Tibial nerve (tissue), 4 donors: ENCODE data around the gene SH2B3. TPM values are rescaled to one million over a fixed set of nuclear protein-coding genes. Genes with fewer than 3 reads are reported as not detected.

Experiments
- DNase-seq, 2 donors: peaks; one replicate each; pipeline ENCODE4 v3.0.0-alpha.2; 2019; ENCODE audit warnings: low spot score in 2 of 2
- H3K27ac ChIP-seq, 4 donors: fragments of 200-600 bp; sonication (generic) in 3 of 4; one replicate each; pipeline ENCODE4 v1.5.1; 2017 to 2019; ENCODE audit warnings: mild to moderate bottlenecking in 1 of 4
- H3K27me3 ChIP-seq, 2 donors: fragments of 200-600 bp; sonication (generic) in 1 of 2; one replicate each; pipeline versions ENCODE4 v1.5.1 to v1.6.0; 2017 to 2019
- H3K36me3 ChIP-seq, 3 donors: fragments of 200-600 bp; sonication (generic); one replicate each; pipeline ENCODE4 v1.5.1; 2018 to 2019
- H3K4me1 ChIP-seq, 4 donors: fragments of 200-600 bp; sonication (generic) in 3 of 4; one replicate each; pipeline ENCODE4 v1.5.1; 2017 to 2019
- H3K4me3 ChIP-seq, 4 donors: fragments of 200-600 bp; sonication (generic) in 3 of 4; one replicate each; pipeline ENCODE4 v1.5.1; 2017 to 2019; ENCODE audit warnings: mild to moderate bottlenecking in 1 of 4, moderate library complexity in 1 of 4
- H3K9me3 ChIP-seq, 4 donors: fragments of 200-600 bp; sonication (generic) in 3 of 4; one replicate each; pipeline ENCODE4 v1.5.1; 2017 to 2019
- EP300 ChIP-seq, 2 donors: sonication (generic); formaldehyde crosslinking; IDR thresholded peaks; one replicate each; pipeline ENCODE4 v1.6.1; 2017; ENCODE audit warnings: antibody characterized with exemption in 2 of 2, mild to moderate bottlenecking in 1 of 2
- POLR2A ChIP-seq, 2 donors: fragments of 450-650 bp; IDR thresholded peaks; one replicate each; pipeline ENCODE4 v1.6.1; 2017; ENCODE audit warnings: antibody characterized with exemption in 2 of 2, mild to moderate bottlenecking in 2 of 2, moderate library complexity in 2 of 2
- WGBS, 2 donors: methylation state at CpG; one replicate each; pipeline ENCODE4 v1.1.5; 2018; 5-methylcytosine and 5-hydroxymethylcytosine counted together
- total RNA-seq, 4 donors: library from RNA; depleted of rRNA; stranded (reverse); fragments of >200 nt; gene quantifications; one replicate each; pipeline ENCODE4 v1.1.0, GENCODE V29; 2016
- TF ChIP-seq, protein P1 (sequence below), 5 experiments: fragments of 200-600 bp in 3 of 5; fragments of 450-650 bp in 2 of 5; sonication (generic) in 3 of 5; IDR thresholded peaks; one replicate each; pipeline ENCODE4 v1.5.1; 2016 to 2019; ENCODE audit warnings: antibody characterized with exemption in 5 of 5, mild to moderate bottlenecking in 3 of 5, moderate library complexity in 2 of 5

Gene SH2B3
- total RNA-seq, 4 donors from 2014 or later: 21.4 to 79.8 (median 36.3) TPM

DNA sequence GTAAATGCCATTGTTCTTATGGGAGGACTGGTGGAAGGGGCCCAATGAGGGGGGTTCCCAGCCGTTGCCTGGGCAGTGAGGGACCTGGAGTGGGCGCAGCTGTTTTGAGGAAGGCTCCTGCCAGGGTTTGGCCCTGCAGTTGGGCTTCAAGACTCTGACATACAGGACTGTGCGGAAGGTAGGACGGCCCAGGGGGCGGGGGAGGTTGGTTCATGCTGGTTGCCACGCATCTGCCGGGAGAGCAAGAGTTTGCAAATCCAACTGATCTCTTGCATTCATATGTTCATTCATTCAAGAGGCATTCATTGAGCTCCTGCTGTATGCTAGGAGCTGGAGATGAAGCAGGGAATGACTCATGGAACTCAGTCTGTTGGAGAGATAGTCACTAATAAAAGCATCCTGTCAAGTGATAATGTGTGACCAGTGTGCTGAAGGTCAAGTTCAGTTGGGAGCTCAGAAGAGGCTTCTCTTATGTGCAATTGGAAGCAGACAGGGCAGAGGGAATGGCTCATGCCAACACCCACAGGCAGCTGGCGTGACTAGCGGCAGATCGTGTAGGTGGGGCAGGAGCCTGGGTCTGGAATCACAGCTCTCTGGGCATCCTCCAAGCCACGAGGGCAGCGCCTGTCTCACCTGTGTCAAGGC, 7.8 kb downstream of the SH2B3 start:
- peak overlapping the region in 3 of 4 donors; percentile 19 to 95 (median 90) for H3K27ac ChIP-seq
- TF ChIP-seq EP300 (IDR thresholded peaks at IDR 0.05) (no peak), POLR2A (IDR thresholded peaks at IDR 0.05) (no peak)
- TF ChIP-seq, protein P1, sequence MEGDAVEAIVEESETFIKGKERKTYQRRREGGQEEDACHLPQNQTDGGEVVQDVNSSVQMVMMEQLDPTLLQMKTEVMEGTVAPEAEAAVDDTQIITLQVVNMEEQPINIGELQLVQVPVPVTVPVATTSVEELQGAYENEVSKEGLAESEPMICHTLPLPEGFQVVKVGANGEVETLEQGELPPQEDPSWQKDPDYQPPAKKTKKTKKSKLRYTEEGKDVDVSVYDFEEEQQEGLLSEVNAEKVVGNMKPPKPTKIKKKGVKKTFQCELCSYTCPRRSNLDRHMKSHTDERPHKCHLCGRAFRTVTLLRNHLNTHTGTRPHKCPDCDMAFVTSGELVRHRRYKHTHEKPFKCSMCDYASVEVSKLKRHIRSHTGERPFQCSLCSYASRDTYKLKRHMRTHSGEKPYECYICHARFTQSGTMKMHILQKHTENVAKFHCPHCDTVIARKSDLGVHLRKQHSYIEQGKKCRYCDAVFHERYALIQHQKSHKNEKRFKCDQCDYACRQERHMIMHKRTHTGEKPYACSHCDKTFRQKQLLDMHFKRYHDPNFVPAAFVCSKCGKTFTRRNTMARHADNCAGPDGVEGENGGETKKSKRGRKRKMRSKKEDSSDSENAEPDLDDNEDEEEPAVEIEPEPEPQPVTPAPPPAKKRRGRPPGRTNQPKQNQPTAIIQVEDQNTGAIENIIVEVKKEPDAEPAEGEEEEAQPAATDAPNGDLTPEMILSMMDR (IDR thresholded peaks at IDR 0.05): no peak
- H3K27me3 ChIP-seq: no peaks in the 10 kb centered on the region
- peaks cover 0 to 67% (median 57%) of the 10 kb centered on the region in 4 donors for H3K4me1 ChIP-seq
- H3K4me3 ChIP-seq: no peak overlapping the region
- peaks cover 0 to 18% (median 2%) of the 10 kb centered on the region in 3 donors for H3K36me3 ChIP-seq
- 61 to 66% methylated on average over 12 of the region's 12 CpGs for WGBS, 2 donors
- no peak for DNase-seq
- no peaks in the 10 kb centered on the region for H3K9me3 ChIP-seq

DNA sequence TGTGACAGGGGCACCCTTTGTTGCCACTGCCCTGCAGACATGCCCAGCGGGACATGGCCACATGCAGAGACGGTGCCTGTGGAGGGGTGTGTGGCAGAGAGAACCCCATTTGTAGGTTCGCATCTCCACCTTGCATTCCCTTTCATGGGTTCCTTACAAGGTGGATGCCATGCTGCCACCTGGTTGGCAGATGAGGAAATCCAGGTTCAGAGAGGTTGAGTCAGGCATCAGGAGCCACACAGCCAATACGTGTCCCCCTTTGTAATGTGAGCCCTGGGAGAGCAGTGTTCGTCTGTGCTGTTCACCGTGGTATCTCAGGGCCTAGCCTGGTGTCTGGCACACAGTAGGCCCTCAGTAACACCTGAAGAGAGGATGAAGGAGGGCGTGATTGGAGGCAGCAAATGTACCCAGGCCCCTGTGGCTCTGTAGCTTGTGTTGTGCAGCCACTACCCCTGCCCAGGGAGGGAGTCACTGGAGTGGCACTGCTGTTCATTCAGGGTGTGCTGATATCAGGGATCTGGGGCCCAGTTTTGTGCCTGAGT, 9.1 kb downstream of the SH2B3 start:
- WGBS, 2 donors: 68 to 79% methylated on average over 4 to 7 of the region's 7 CpGs
- no peak for DNase-seq
- TF ChIP-seq, protein P1 (IDR thresholded peaks at IDR 0.05): no peak
- TF ChIP-seq POLR2A (IDR thresholded peaks at IDR 0.05) (no peak), EP300 (IDR thresholded peaks at IDR 0.05) (no peak)
- H3K27me3 ChIP-seq: no peaks in the 10 kb centered on the region
- peaks cover 0 to 55% (median 44%) of the 10 kb centered on the region in 4 donors for H3K4me1 ChIP-seq
- no peaks in the 10 kb centered on the region for H3K9me3 ChIP-seq
- peak overlapping the region in 1 of 4 donors; percentile 95 for H3K27ac ChIP-seq
- peaks cover 2 to 31% (median 9%) of the 10 kb centered on the region in 3 donors for H3K36me3 ChIP-seq
- no peak overlapping the region for H3K4me3 ChIP-seq

DNA sequence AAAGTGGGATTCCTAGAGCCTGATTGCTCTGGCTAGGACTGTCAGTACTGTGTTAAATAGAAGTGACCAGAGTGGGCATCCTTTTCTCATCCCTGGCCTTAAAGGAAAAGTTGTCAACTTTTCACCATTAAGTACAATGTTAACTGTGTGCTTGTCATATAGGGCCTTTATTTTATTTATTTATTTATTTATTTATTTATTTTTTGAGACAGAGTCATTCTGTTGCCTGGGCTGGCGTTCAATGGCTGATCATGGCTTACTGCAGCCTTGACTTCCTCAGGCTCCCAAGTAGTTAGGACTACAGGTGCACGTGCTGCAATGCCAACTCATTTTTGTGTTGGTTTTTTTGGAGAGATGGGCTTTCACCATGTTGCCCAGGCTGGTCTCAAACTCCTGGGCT, 11.6 kb downstream of the SH2B3 start:
- Histone ChIP-seq H3K4me3 (no peak overlapping the region), H3K9me3 (no peaks in the 10 kb centered on the region), H3K4me1 (peaks cover 0 to 30% (median 19%) of the 10 kb centered on the region in 4 donors), H3K27me3 (no peaks in the 10 kb centered on the region), H3K27ac (no peak overlapping the region), H3K36me3 (peaks cover 2 to 53% (median 9%) of the 10 kb centered on the region in 3 donors)
- 94 to 97% methylated on average over 2 of the region's 2 CpGs for WGBS, 2 donors
- no peak for DNase-seq
- TF ChIP-seq, protein P1 (IDR thresholded peaks at IDR 0.05): no peak
- TF ChIP-seq POLR2A (IDR thresholded peaks at IDR 0.05): no peak
- no peak for TF ChIP-seq EP300 (IDR thresholded peaks at IDR 0.05)

DNA sequence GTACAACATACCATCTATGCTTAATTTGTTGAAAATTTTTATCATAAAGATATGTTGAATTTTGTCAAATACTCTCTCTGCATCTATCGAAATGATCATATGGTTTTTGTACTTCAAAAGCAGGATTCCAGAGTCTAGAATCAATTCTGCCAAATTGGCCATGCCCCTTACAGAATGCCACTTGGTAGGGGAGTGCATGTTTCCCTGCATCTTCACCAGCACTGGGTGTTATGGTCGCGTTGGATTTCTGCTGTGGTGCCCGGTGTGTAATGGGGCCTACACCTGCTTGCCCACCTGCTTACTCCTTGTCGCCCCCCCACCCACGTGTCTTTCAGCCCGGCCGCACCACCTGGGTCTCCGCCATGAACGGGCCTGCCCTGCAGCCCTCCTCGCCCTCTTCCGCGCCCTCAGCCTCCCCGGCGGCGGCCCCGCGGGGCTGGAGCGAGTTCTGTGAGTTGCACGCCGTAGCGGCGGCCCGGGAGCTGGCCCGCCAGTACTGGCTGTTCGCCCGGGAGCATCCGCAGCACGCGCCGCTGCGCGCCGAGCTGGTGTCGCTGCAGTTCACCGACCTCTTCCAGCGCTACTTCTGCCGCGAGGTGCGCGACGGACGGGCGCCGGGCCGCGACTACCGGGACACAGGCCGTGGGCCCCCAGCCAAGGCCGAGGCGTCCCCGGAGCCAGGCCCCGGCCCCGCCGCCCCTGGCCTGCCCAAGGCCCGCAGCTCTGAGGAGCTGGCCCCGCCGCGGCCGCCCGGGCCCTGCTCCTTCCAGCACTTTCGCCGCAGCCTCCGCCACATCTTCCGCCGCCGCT, 12.3 kb downstream of the SH2B3 start:
- peaks cover 2 to 53% (median 9%) of the 10 kb centered on the region in 3 donors for H3K36me3 ChIP-seq
- no peak for DNase-seq
- H3K4me3 ChIP-seq: no peak overlapping the region
- H3K27me3 ChIP-seq: no peaks in the 10 kb centered on the region
- H3K9me3 ChIP-seq: no peaks in the 10 kb centered on the region
- WGBS, 2 donors: 93 to 94% methylated on average over 61 of the region's 67 CpGs
- H3K4me1 ChIP-seq: peaks cover 0 to 23% (median 14%) of the 10 kb centered on the region in 4 donors
- no peak for TF ChIP-seq POLR2A (IDR thresholded peaks at IDR 0.05)
- H3K27ac ChIP-seq: no peak overlapping the region

DNA sequence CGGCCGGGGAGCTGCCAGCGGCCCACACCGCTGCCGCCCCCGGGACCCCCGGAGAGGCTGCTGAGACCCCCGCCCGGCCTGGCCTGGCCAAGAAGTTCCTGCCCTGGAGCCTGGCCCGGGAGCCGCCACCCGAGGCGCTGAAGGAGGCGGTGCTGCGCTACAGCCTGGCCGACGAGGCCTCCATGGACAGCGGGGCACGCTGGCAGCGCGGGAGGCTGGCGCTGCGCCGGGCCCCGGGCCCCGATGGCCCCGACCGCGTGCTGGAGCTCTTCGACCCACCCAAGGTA, 12.8 kb downstream of the SH2B3 start:
- H3K4me1 ChIP-seq: peaks cover 0 to 17% (median 8%) of the 10 kb centered on the region in 4 donors
- DNase-seq: no peak
- TF ChIP-seq, protein P1 (IDR thresholded peaks at IDR 0.05): no peak
- TF ChIP-seq POLR2A (IDR thresholded peaks at IDR 0.05) (no peak), EP300 (IDR thresholded peaks at IDR 0.05) (no peak)
- no peaks in the 10 kb centered on the region for H3K27me3 ChIP-seq
- no peak overlapping the region for H3K27ac ChIP-seq
- 97 to 98% methylated on average over 19 to 24 of the region's 30 CpGs for WGBS, 2 donors
- no peaks in the 10 kb centered on the region for H3K9me3 ChIP-seq
- H3K36me3 ChIP-seq: peaks cover 2 to 53% (median 9%) of the 10 kb centered on the region in 3 donors
- H3K4me3 ChIP-seq: no peak overlapping the region
